SK-N-SH treated with all-trans-retinoic acid at 6 μM for 48 hours (cell line): ENCODE measurements around the gene CLEC4A.
A peak's percentile ranks its signal among the peaks of the same experiment; 100 is the strongest.

Experiments used
- ATAC-seq: fragments of 200-7000 bp; cut with Tn5 transposase; 3 replicates; pipeline ENCODE4 v1.9.1; 2020; ENCODE audit warnings: mild to moderate bottlenecking, moderate library complexity
- ARNTL ChIP-seq: fragments of 450-650 bp; formaldehyde crosslinking; IDR thresholded peaks from 2 replicates; pipeline ENCODE4 v1.5.0; 2020; ENCODE audit warnings: low read depth, mild to moderate bottlenecking, moderate library complexity, borderline replicate concordance
- BACH2 ChIP-seq: fragments of 250-450 bp; sonication (Bioruptor Pico); IDR thresholded peaks from 2 replicates; pipeline ENCODE4 v1.9.0; 2021; ENCODE audit warnings: mild to moderate bottlenecking, borderline replicate concordance
- CREB5 ChIP-seq: fragments of 250-450 bp; sonication (Bioruptor Pico); IDR thresholded peaks from 2 replicates; pipeline ENCODE4 v1.5.1; 2020; ENCODE audit warnings: low read depth, mild to moderate bottlenecking, moderate library complexity
- CSDC2 ChIP-seq: fragments of 250-450 bp; sonication (Bioruptor Pico); IDR thresholded peaks from 2 replicates; pipeline ENCODE4 v1.5.0; 2020; ENCODE audit warnings: mild to moderate bottlenecking, moderate library complexity
- CSRNP3 ChIP-seq: fragments of 250-450 bp; sonication (Bioruptor Pico); IDR thresholded peaks from 2 replicates; pipeline ENCODE4 v1.5.1; 2021; ENCODE audit warnings: mild to moderate bottlenecking, moderate library complexity
- ESRRG ChIP-seq: fragments of 250-450 bp; sonication (Bioruptor Pico); IDR thresholded peaks from 2 replicates; pipeline ENCODE4 v1.6.1; 2021; ENCODE audit warnings: mild to moderate bottlenecking
- GLIS3 ChIP-seq: fragments of 250-450 bp; sonication (Bioruptor Pico); IDR thresholded peaks from 2 replicates; pipeline ENCODE4 v1.5.0; 2020; ENCODE audit warnings: mild to moderate bottlenecking, moderate library complexity
- ISL1 ChIP-seq: fragments of 250-450 bp; sonication (Bioruptor Pico); IDR thresholded peaks from 2 replicates; pipeline ENCODE4 v2.1.2; 2022; ENCODE audit warnings: mild to moderate bottlenecking, moderate library complexity
- OSR1 ChIP-seq: fragments of 250-450 bp; sonication (Bioruptor Pico); IDR thresholded peaks from 2 replicates; pipeline ENCODE4 v1.8.0; 2022; ENCODE audit warnings: moderate library complexity, mild to moderate bottlenecking, inconsistent platforms
- PATZ1 ChIP-seq: fragments of 250-450 bp; sonication (Bioruptor Pico); IDR thresholded peaks from 2 replicates; pipeline ENCODE4 v1.8.0; 2020; ENCODE audit warnings: mild to moderate bottlenecking, moderate library complexity, borderline replicate concordance
- POU6F1 ChIP-seq: fragments of 250-450 bp; sonication (Bioruptor Pico); IDR thresholded peaks from 2 replicates; pipeline ENCODE4 v1.8.0; 2021; ENCODE audit warnings: low read depth, mild to moderate bottlenecking, moderate library complexity, borderline replicate concordance
- PPARA ChIP-seq: fragments of 250-450 bp; sonication (Bioruptor Pico); IDR thresholded peaks from 2 replicates; pipeline ENCODE4 v1.5.0; 2020; ENCODE audit warnings: mild to moderate bottlenecking, borderline replicate concordance
- RARB ChIP-seq: fragments of 250-450 bp; sonication (Bioruptor Pico); IDR thresholded peaks from 2 replicates; pipeline ENCODE4 v1.8.0; 2021; ENCODE audit warnings: mild to moderate bottlenecking, moderate library complexity
- SNAI2 ChIP-seq: fragments of 250-450 bp; sonication (Bioruptor Pico); IDR thresholded peaks from 2 replicates; pipeline ENCODE4 v1.5.0; 2020; ENCODE audit warnings: mild to moderate bottlenecking, moderate library complexity
- TCF4 ChIP-seq: fragments of 250-450 bp; sonication (Bioruptor Pico); IDR thresholded peaks from 2 replicates; pipeline ENCODE4 v1.8.0; 2021; ENCODE audit warnings: mild to moderate bottlenecking, moderate library complexity, borderline replicate concordance
- TOX ChIP-seq: fragments of 250-450 bp; sonication (Bioruptor Pico); IDR thresholded peaks from 2 replicates; pipeline ENCODE4 v1.8.0; 2021; ENCODE audit warnings: mild to moderate bottlenecking, moderate library complexity, borderline replicate concordance
- ZC3H10 ChIP-seq: fragments of 250-450 bp; sonication (Bioruptor Pico); IDR thresholded peaks from 2 replicates; pipeline ENCODE4 v1.5.1; 2021; ENCODE audit warnings: mild to moderate bottlenecking, moderate library complexity
- ZFP3 ChIP-seq: fragments of 250-450 bp; sonication (Bioruptor Pico); IDR thresholded peaks from 2 replicates; pipeline ENCODE4 v1.5.0; 2020; ENCODE audit warnings: mild to moderate bottlenecking, moderate library complexity
- ZFP30 ChIP-seq: fragments of 450-650 bp; formaldehyde crosslinking; IDR thresholded peaks from 2 replicates; pipeline ENCODE4 v1.5.0; 2022; ENCODE audit warnings: mild to moderate bottlenecking, moderate library complexity
- ZNF565 ChIP-seq: fragments of 450-650 bp; formaldehyde crosslinking; conservative IDR thresholded peaks from 2 replicates; pipeline ENCODE4 v1.5.0; 2020; ENCODE audit warnings: low read depth, mild to moderate bottlenecking, moderate library complexity
- ZNF70 ChIP-seq: fragments of 450-650 bp; formaldehyde crosslinking; IDR thresholded peaks from 2 replicates; pipeline ENCODE4 v1.5.0; 2020; ENCODE audit warnings: mild to moderate bottlenecking, moderate library complexity
- ZNF8 ChIP-seq: fragments of 450-650 bp; formaldehyde crosslinking; IDR thresholded peaks from 2 replicates; pipeline ENCODE4 v1.5.0; 2020; ENCODE audit warnings: mild to moderate bottlenecking, moderate library complexity

CLEC4A gene

GRCh38 chr12:8076366-8076765, 47.1 kb upstream of the CLEC4A start:
- ATAC-seq: no peak
- no peak for TF ChIP-seq ZFP3 (CRISPR knock-in tag)
- no peak for TF ChIP-seq OSR1 (CRISPR knock-in tag)
- no peak for TF ChIP-seq TOX (CRISPR knock-in tag)
- no peak for TF ChIP-seq PPARA (CRISPR knock-in tag)
- TF ChIP-seq POU6F1 (CRISPR knock-in tag): no peak
- no peak for TF ChIP-seq ZNF8
- TF ChIP-seq, all 23 proteins: peak for 0

- peak; percentile 11; the same call in 2 of the 3 replicates for ATAC-seq
- TF ChIP-seq GLIS3 (CRISPR knock-in tag) (no peak), ISL1 (CRISPR knock-in tag) (no peak), ZFP3 (CRISPR knock-in tag) (no peak), ZFP30 (CRISPR knock-in tag) (no peak), TOX (CRISPR knock-in tag) (no peak)
Measured at GRCh38 chr12:8077207-8077606, 46.2 kb upstream of the CLEC4A start.

- peak; percentile 62 for ATAC-seq
- TF ChIP-seq ZFP30 (CRISPR knock-in tag) (no peak), SNAI2 (no peak), ZNF565 (no peak), CSDC2 (CRISPR knock-in tag) (no peak), OSR1 (CRISPR knock-in tag) (no peak), ZC3H10 (no peak), BACH2 (CRISPR knock-in tag) (no peak), CSRNP3 (CRISPR knock-in tag) (no peak), ARNTL (CRISPR knock-in tag) (no peak), TCF4 (CRISPR knock-in tag) (no peak), GLIS3 (CRISPR knock-in tag) (no peak), PPARA (CRISPR knock-in tag) (no peak), ESRRG (CRISPR knock-in tag) (no peak), CREB5 (CRISPR knock-in tag) (no peak), PATZ1 (CRISPR knock-in tag) (no peak), POU6F1 (CRISPR knock-in tag) (no peak), RARB (CRISPR knock-in tag) (no peak)
Measured at GRCh38 chr12:8078398-8078797, 45.0 kb upstream of the CLEC4A start.

GRCh38 chr12:8078916-8079315, 44.5 kb upstream of the CLEC4A start:
- ATAC-seq: no peak

More at GRCh38 chr12:8078916-8079315, 44.5 kb upstream of the CLEC4A start:
- no peak for TF ChIP-seq ISL1 (CRISPR knock-in tag)
- TF ChIP-seq RARB (CRISPR knock-in tag): no peak
- no peak for TF ChIP-seq TCF4 (CRISPR knock-in tag)
- no peak for TF ChIP-seq GLIS3 (CRISPR knock-in tag)
- no peak for TF ChIP-seq CREB5 (CRISPR knock-in tag)
- no peak for TF ChIP-seq ARNTL (CRISPR knock-in tag)
- no peak for TF ChIP-seq ZNF70 (CRISPR knock-in tag)
- TF ChIP-seq ZFP3 (CRISPR knock-in tag): no peak
- TF ChIP-seq ZNF8: no peak
- no peak for TF ChIP-seq CSDC2 (CRISPR knock-in tag)
- no peak for TF ChIP-seq PPARA (CRISPR knock-in tag)
- no peak for TF ChIP-seq ZNF565
- no peak for TF ChIP-seq PATZ1 (CRISPR knock-in tag)
